SU-DHL-6 (cell line): ENCODE results near the gene HNRNPLL.

ENCODE experiments used
- EZH2phosphoT487 ChIP-seq: fragments of 200-600 bp; sonication (generic), shearing (Covaris generic); conservative IDR thresholded peaks from 2 replicates; pipeline ENCODE4 v1.6.1; 2018; ENCODE audit warnings: mild to moderate bottlenecking, antibody characterized with exemption, low read length, moderate library complexity, mixed read lengths
- TF ChIP-seq, protein P1 (sequence below): fragments of 200-600 bp; sonication (generic); IDR thresholded peaks from one replicate; pipeline ENCODE4 v1.5.1; 2017; ENCODE audit warnings: antibody characterized with exemption, mild to moderate bottlenecking, low read length, moderate library complexity; ENCODE audit not compliant: insufficient read depth, poor library complexity, severe bottlenecking

DNA sequence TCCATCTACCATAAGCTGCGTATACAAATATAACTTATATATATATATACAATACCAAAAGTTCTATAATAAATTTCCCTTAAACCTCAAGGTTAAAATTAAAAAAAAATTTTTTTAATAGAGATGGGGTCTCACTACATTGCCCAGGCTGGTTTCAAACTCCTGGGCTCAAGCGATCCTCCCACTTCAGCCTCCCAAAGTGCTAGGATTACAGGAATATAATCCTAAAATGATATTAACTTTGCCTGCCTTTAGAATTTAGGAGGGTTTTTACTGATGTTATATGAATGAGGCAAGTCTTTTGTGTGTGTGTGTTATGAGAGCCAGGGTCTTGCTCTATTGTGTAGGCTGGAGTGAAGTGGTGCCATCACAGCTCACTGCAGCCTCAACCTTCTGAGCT is 49.2 kb downstream of the HNRNPLL start:
- TF ChIP-seq, protein P1, sequence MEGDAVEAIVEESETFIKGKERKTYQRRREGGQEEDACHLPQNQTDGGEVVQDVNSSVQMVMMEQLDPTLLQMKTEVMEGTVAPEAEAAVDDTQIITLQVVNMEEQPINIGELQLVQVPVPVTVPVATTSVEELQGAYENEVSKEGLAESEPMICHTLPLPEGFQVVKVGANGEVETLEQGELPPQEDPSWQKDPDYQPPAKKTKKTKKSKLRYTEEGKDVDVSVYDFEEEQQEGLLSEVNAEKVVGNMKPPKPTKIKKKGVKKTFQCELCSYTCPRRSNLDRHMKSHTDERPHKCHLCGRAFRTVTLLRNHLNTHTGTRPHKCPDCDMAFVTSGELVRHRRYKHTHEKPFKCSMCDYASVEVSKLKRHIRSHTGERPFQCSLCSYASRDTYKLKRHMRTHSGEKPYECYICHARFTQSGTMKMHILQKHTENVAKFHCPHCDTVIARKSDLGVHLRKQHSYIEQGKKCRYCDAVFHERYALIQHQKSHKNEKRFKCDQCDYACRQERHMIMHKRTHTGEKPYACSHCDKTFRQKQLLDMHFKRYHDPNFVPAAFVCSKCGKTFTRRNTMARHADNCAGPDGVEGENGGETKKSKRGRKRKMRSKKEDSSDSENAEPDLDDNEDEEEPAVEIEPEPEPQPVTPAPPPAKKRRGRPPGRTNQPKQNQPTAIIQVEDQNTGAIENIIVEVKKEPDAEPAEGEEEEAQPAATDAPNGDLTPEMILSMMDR = no peak
- TF ChIP-seq EZH2phosphoT487 = no peak
